IMR-90 (cell line): ENCODE measurements around the gene GABRB1. TPM values are rescaled to one million over a fixed set of nuclear protein-coding genes. Genes with fewer than 3 reads are reported as not detected.

ENCODE experiments used
- ATAC-seq: fragments of 200-7000 bp; cut with Tn5 transposase; 2 replicates; pipeline ENCODE4 v1.9.1; 2020; ENCODE audit warnings: low read depth, mild to moderate bottlenecking, moderate library complexity
- BruUV-seq: library from RNA; stranded (reverse); fragments of 400-500 nt; replicated peaks from 2 replicates; lab custom pipeline; 2021; lab: Mats Ljungman, UMichigan
- CTCF ChIA-PET: fragments of 300-600 bp; formaldehyde crosslinking; extraction: SDS; loops from one replicate; lab custom pipeline; 2021; ENCODE audit warnings: antibody characterized with exemption; lab: Yijun Ruan, JAX
- POLR2A ChIA-PET: fragments of 300-600 bp; sonication (Branson Sonifier 250); formaldehyde crosslinking; loops from one replicate; lab custom pipeline; 2022; ENCODE audit warnings: antibody characterized with exemption; ENCODE audit not compliant: unreplicated experiment; lab: Charles Lee
- DNase-seq: peaks from one replicate; pipeline ENCODE4 v3.0.0; 2013
- H2AFZ ChIP-seq: replicated peaks from 2 replicates; pipeline ENCODE3; 2013; ENCODE audit warnings: low read length, mild to moderate bottlenecking; ENCODE audit not compliant: poor library complexity
- H2AK5ac ChIP-seq: 2 replicates; pipeline ENCODE4 v1.6.1; 2013; ENCODE audit warnings: low read depth, low read length, inconsistent platforms
- H2AK9ac ChIP-seq: replicated peaks from 2 replicates; pipeline ENCODE3; 2013; ENCODE audit warnings: mild to moderate bottlenecking, low read depth, low read length, moderate library complexity; ENCODE audit not compliant: poor library complexity
- H2BK120ac ChIP-seq: 2 replicates; pipeline ENCODE4 v1.6.1; 2013; ENCODE audit warnings: low read depth, low read length, inconsistent platforms
- H2BK15ac ChIP-seq: 3 replicates; pipeline ENCODE4 v1.6.1; 2013; ENCODE audit warnings: low read depth, low read length, inconsistent platforms
- H2BK20ac ChIP-seq: 2 replicates; pipeline ENCODE4 v1.6.1; 2013; ENCODE audit warnings: low read depth, mild to moderate bottlenecking, inconsistent platforms, low read length, moderate library complexity
- H2BK5ac ChIP-seq: 2 replicates; pipeline ENCODE4 v1.6.1; 2013; ENCODE audit warnings: mild to moderate bottlenecking, low read depth, low read length, inconsistent platforms; ENCODE audit not compliant: poor library complexity, severe bottlenecking
- H3K14ac ChIP-seq: replicated peaks from 2 replicates; pipeline ENCODE4 v1.6.1; 2013; ENCODE audit warnings: low read depth, low read length, inconsistent platforms
- H3K18ac ChIP-seq: 2 replicates; pipeline ENCODE4 v1.6.1; 2013; ENCODE audit warnings: low read depth, low read length, control low read depth
- H3K23ac ChIP-seq: 2 replicates; pipeline ENCODE4 v1.6.1; 2013; ENCODE audit warnings: low read depth, low read length, inconsistent platforms
- H3K27ac ChIP-seq: 2 replicates; pipeline ENCODE4 v1.5.1; 2013; ENCODE audit warnings: mild to moderate bottlenecking, control low read depth, low read length; ENCODE audit not compliant: insufficient read depth
- H3K27me3 ChIP-seq: 2 replicates; pipeline ENCODE4 v1.6.1; 2013; ENCODE audit warnings: low read length; ENCODE audit not compliant: control insufficient read depth, insufficient read depth
- H3K36me3 ChIP-seq: 2 replicates; pipeline ENCODE4 v1.6.1; 2013; ENCODE audit warnings: low read length, mixed read lengths; ENCODE audit not compliant: control insufficient read depth, insufficient read depth
- H3K4ac ChIP-seq: 2 replicates; pipeline ENCODE4 v1.6.1; 2013; ENCODE audit warnings: low read depth, low read length, inconsistent platforms
- H3K4me1 ChIP-seq: 2 replicates; pipeline ENCODE4 v1.6.1; 2013; ENCODE audit warnings: low read length, mixed read lengths; ENCODE audit not compliant: control insufficient read depth, insufficient read depth
- H3K4me2 ChIP-seq: 2 replicates; pipeline ENCODE4 v1.6.1; 2013; ENCODE audit warnings: low read depth, mild to moderate bottlenecking, control low read depth, low read length, moderate library complexity
- H3K4me3 ChIP-seq: 2 replicates; pipeline ENCODE4 v1.5.1; 2013; ENCODE audit warnings: low read depth, mild to moderate bottlenecking, control low read depth, low read length, moderate library complexity; ENCODE audit not compliant: insufficient read depth
- H3K56ac ChIP-seq: 2 replicates; pipeline ENCODE4 v1.6.1; 2013; ENCODE audit warnings: low read length, inconsistent platforms; ENCODE audit not compliant: insufficient read depth; ENCODE audit errors: extremely low read depth
- H3K79me1 ChIP-seq, 2 experiments: 2 replicates each; pipeline ENCODE4 v1.6.1; 2013; ENCODE audit warnings: low read length in 2 of 2, inconsistent platforms in 1 of 2, low read depth in 1 of 2
- H3K9ac ChIP-seq: 2 replicates; pipeline ENCODE4 v1.6.1; 2013; ENCODE audit warnings: low read depth, low read length, control low read depth
- H3K9me1 ChIP-seq: 2 replicates; pipeline ENCODE4 v1.6.1; 2013; ENCODE audit warnings: low read length, inconsistent platforms; ENCODE audit not compliant: insufficient read depth
- H3K9me3 ChIP-seq: 2 replicates; pipeline ENCODE4 v1.6.1; 2013; ENCODE audit warnings: low read length; ENCODE audit not compliant: control insufficient read depth, insufficient read depth
- H4K20me1 ChIP-seq: 2 replicates; pipeline ENCODE4 v1.6.1; 2013; ENCODE audit warnings: low read length, inconsistent platforms; ENCODE audit not compliant: insufficient read depth
- H4K5ac ChIP-seq: 2 replicates; pipeline ENCODE4 v1.6.1; 2013; ENCODE audit warnings: mild to moderate bottlenecking, low read depth, low read length, control low read depth
- H4K8ac ChIP-seq, 2 experiments: 2 replicates each; pipeline ENCODE4 v1.6.1; 2013; ENCODE audit warnings: low read depth in 2 of 2, low read length in 2 of 2, control low read depth in 1 of 2, inconsistent platforms in 1 of 2
- H4K91ac ChIP-seq: 2 replicates; pipeline ENCODE4 v1.6.1; 2013; ENCODE audit warnings: low read depth, low read length, inconsistent platforms; ENCODE audit not compliant: insufficient read depth
- WGBS, 2 experiments: methylation state at CpG; one replicate each; pipeline versions ENCODE4 v1.1.5 to v1.1.7; 2013; ENCODE audit warnings: missing lambda C conversion rate in 2 of 2; ENCODE audit not compliant: insufficient read length in 1 of 2; ENCODE audit errors: extremely low coverage in 2 of 2; 5-methylcytosine and 5-hydroxymethylcytosine counted together
- dilution Hi-C: fragments of 300-500 bp; cut with HindIII; formaldehyde crosslinking; loops from one replicate; pipeline ENCODE4 v1.14.3; 2018; ENCODE audit warnings: low sequenced_read_pairs; ENCODE audit not compliant: unreplicated experiment
- in situ Hi-C: fragments of 300-500 bp; cut with MboI; formaldehyde crosslinking; loops from 3 replicates; pipeline ENCODE4 v1.14.3; 2019; ENCODE audit warnings: low sequenced_read_pairs, inconsistent platforms, mixed read lengths
- intact Hi-C: fragments of 100-400 bp; cut with micrococcal nuclease; formaldehyde crosslinking; loops from 2 replicates; pipeline ENCODE4 v1.10.0; 2022
- polyA plus RNA-seq, 3 experiments: library from polyadenylated mRNA; depleted of rRNA; stranded (reverse); fragments of >200 nt; gene quantifications; 2 replicates each; pipeline ENCODE4 v1.2.3, GENCODE V29; 2012; ENCODE audit warnings: low replicate concordance in 1 of 3
- total RNA-seq: library from RNA; depleted of rRNA; stranded (reverse); fragments of >200 nt; gene quantifications from 2 replicates; pipeline ENCODE4 v1.2.3, GENCODE V29; 2012
- TF ChIP-seq, protein P1 (sequence below): conservative IDR thresholded peaks from 2 replicates; pipeline ENCODE4 v1.5.1; 2012; ENCODE audit warnings: mild to moderate bottlenecking, low read depth, low read length, improper control_type of control experiment

Gene GABRB1
- total and polyA plus RNA-seq, 2 of the 4 experiments (the other 2 are of a cell fraction): 4.7 to 16.1 TPM

DNA sequence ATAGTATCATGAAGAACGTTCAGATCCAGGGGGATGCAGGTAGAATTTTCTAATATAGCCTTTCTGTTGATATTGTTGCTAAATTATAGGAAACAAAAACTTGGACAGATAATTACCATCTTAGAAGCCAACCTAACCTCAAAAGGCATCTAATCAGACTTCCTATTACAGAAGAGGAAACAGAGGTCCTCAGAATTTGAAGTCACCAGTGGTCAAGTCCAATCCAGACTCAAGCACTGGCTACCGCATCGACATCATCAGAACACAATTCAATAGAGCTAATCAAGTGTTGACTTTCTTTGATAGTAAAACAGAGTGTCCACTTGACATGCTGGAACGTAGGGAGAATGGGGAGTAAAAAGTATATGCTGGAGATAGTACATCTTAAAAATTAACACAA lies 443.4 kb downstream of the GABRB1 start:
- no CpG with 5 or more reads among the region's 4 CpGs for WGBS, 2 experiments
- in situ Hi-C loops: no loop called here
- Histone ChIP-seq H3K27me3 (no peaks in the 10 kb centered on the region), H3K79me1 (no peaks in the 10 kb centered on the region), H2AK9ac (no peak overlapping the region), H3K4ac (no peak overlapping the region), H3K14ac (no peak overlapping the region), H2AFZ (no peak overlapping the region), H2BK120ac (no peak overlapping the region), H3K4me1 (peaks cover 3% of the 10 kb centered on the region; the same call in 1 of the 2 replicates), H3K4me2 (no peak overlapping the region), H3K36me3 (no peaks in the 10 kb centered on the region), H2BK5ac (no peak overlapping the region), H3K56ac (no peak overlapping the region), H2BK20ac (no peak overlapping the region), H4K8ac (no peak overlapping the region), H3K18ac (no peak overlapping the region), H3K4me3 (no peak overlapping the region), H3K9ac (no peak overlapping the region), H2AK5ac (no peak overlapping the region), H3K27ac (no peak overlapping the region), H4K5ac (no peak overlapping the region), H3K9me3 (no peaks in the 10 kb centered on the region), H2BK15ac (no peak overlapping the region), H4K91ac (no peak overlapping the region), H3K9me1 (no peaks in the 10 kb centered on the region), H3K23ac (no peak overlapping the region), H4K20me1 (no peaks in the 10 kb centered on the region)
- no TSS peak for BruUV-seq
- DNase-seq (no peak), ATAC-seq (no peak)
- ChIA-PET POLR2A (no interaction called here), CTCF (no interaction called here)
- dilution Hi-C loops: no loop called here
- TF ChIP-seq, protein P1, sequence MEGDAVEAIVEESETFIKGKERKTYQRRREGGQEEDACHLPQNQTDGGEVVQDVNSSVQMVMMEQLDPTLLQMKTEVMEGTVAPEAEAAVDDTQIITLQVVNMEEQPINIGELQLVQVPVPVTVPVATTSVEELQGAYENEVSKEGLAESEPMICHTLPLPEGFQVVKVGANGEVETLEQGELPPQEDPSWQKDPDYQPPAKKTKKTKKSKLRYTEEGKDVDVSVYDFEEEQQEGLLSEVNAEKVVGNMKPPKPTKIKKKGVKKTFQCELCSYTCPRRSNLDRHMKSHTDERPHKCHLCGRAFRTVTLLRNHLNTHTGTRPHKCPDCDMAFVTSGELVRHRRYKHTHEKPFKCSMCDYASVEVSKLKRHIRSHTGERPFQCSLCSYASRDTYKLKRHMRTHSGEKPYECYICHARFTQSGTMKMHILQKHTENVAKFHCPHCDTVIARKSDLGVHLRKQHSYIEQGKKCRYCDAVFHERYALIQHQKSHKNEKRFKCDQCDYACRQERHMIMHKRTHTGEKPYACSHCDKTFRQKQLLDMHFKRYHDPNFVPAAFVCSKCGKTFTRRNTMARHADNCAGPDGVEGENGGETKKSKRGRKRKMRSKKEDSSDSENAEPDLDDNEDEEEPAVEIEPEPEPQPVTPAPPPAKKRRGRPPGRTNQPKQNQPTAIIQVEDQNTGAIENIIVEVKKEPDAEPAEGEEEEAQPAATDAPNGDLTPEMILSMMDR: no peak
- intact Hi-C loops: no loop called here
